Gastroesophageal sphincter (tissue), 3 donors: ENCODE results near the gene SHISA9.

Experiments
- POLR2A ChIP-seq, 2 donors: fragments of 450-650 bp; IDR thresholded peaks; one replicate each; pipeline ENCODE4 v1.6.1; 2017; ENCODE audit warnings: antibody characterized with exemption in 2 of 2, mild to moderate bottlenecking in 2 of 2, moderate library complexity in 1 of 2
- TF ChIP-seq, protein P1 (sequence below), 4 experiments: fragments of 200-600 bp in 2 of 4; fragments of 450-650 bp in 2 of 4; sonication (generic) in 1 of 4; IDR thresholded peaks; one replicate each; pipeline ENCODE4 v1.5.1; 2017 to 2019; ENCODE audit warnings: antibody characterized with exemption in 4 of 4, mild to moderate bottlenecking in 2 of 4, moderate library complexity in 2 of 4

- no peak for TF ChIP-seq POLR2A (IDR thresholded peaks at IDR 0.05)
- TF ChIP-seq, protein P1, sequence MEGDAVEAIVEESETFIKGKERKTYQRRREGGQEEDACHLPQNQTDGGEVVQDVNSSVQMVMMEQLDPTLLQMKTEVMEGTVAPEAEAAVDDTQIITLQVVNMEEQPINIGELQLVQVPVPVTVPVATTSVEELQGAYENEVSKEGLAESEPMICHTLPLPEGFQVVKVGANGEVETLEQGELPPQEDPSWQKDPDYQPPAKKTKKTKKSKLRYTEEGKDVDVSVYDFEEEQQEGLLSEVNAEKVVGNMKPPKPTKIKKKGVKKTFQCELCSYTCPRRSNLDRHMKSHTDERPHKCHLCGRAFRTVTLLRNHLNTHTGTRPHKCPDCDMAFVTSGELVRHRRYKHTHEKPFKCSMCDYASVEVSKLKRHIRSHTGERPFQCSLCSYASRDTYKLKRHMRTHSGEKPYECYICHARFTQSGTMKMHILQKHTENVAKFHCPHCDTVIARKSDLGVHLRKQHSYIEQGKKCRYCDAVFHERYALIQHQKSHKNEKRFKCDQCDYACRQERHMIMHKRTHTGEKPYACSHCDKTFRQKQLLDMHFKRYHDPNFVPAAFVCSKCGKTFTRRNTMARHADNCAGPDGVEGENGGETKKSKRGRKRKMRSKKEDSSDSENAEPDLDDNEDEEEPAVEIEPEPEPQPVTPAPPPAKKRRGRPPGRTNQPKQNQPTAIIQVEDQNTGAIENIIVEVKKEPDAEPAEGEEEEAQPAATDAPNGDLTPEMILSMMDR (IDR thresholded peaks at IDR 0.05), result no peak
Observed at GRCh38 chr16:12904329-12904671, 2.9 kb downstream of the SHISA9 start.
